NCI-H2081 treated with DMSO at 0.1 percent for 48 hours (cell line): ENCODE results near the gene DLGAP1.

Experiments
- DNase-seq: peaks from one replicate; lab custom pipeline; 2025; lab: John Stamatoyannopoulos, UW

The DLGAP1 gene

DNA sequence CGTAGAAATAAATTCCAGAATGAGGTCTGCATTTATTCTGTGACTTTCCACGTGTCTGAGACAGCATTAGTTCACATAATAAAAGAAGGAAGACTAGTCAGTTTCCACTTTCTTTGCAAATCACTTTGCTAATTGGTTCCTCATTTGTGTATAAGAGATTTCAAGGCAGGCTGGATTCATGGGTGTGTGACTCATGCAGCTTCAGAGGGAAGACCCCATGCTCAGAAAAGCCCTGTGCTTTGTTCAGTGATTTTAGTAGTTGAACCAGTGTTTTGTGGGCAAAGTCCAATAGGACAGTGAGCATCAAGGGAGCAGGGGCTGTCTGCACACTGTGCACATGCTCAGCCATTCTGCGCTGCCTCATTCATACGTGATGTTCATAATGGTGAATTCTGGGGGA lies 297.8 kb downstream of the DLGAP1 start:
- no peak for DNase-seq

GRCh38 chr18:4146797-4147196 lies 308.3 kb downstream of the DLGAP1 start:
- DNase-seq = no peak

DNA sequence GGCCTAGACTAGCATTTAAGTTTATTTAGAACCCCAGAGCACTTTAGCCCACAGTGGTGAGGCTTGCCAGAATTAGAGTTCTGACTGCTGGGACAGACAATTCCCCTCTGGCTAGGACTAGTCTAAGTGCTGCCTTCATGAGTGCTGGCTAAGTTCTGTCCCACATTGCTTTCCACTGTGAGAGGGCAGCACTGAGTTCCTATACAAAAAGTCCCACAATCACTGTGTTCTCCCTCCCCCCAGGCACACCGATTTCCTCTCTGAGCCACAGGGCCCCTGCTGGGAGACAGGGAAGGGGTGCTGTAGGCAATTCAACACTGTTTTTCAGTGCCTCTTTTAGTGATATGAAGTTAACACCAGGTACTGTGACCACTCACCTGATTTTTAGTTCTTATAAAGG lies 310.9 kb downstream of the DLGAP1 start:
- no peak for DNase-seq

DNA sequence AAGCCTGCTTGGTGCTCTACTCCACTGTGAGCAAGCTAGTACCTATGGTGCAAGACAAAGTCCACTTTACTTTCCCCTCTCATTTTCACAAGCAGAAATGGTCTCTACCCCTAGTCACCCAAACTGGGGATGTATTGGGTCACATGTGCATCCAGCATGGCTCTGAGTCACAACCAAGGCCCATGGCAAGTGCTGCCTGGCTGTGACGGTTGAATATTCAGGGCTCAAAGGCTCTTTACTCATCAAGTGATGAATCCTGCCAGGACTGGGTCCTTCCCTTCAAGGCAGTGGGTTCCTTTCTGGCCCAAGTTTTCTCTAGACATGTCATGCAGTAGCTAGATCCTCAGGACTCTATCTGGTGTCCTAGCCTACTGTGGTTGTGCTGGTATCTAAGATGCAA lies 311.5 kb downstream of the DLGAP1 start:
- DNase-seq = no peak

DNA sequence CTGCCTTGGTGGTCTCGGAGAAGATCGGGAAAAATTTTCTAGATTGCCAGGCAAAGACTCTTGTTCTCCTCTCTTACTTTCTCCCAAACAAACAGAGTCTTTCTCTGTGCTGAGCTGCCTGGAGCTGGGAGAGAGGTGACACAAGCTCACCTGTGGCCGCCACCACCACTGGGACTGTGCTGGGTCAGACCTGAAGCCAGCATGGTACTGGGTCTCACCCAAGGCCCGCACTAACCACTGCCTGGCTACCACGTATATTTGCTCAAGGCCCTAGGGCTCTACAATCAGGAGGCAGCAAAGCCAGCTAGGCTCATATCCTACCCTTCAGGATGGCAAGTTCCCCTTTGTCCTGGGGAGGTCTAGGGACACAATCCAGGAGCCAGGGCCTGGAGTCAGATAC lies 312.2 kb downstream of the DLGAP1 start:
- DNase-seq = no peak

- DNase-seq = no peak
Observed at GRCh38 chr18:4134700-4135099, 320.4 kb downstream of the DLGAP1 start.

DNA sequence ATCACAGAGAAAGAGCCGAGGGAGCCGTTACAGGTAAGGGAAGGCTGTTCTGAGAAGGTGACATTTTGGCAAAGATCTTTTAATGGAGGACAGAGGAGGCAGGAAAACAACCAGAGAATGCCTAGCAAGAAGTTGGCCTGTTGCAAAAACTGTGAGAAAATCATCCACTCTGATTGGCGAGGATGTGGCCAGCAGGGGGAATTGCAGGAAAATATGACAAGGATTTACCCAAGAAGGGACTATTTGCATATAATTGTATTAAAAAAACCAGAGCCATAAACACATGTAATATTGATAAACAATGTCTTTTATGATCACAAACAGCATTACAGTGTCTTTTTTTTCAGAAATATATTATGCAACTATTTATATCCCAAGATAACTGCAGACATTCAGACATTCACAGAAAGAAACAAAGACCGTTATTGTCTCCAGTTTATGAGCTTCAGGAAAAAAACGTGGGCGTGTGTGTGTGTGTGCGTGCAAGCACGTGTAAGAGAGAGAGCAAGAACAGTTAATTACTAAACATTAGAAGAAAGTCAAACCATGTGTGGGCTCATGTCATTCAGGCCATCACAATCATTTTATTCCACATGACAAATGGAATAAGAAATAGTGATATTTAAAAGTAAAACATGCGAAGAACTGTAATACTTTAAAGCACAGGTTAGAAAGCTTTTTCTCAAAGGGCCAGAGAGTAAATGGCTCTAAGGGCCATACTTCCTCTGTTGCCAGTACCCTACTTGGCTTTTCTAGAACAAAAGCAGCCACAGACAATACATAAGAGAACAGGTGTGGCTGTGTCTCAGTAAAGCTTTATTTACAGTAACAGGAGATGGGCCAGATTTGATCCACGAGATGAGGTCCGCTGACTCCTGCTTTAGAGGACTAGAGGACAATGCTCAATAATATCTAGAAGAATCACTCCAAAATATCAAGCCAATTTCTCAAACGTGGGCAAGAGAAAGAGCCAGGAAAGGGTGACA lies 324.1 kb downstream of the DLGAP1 start:
- DNase-seq = no peak

DNA sequence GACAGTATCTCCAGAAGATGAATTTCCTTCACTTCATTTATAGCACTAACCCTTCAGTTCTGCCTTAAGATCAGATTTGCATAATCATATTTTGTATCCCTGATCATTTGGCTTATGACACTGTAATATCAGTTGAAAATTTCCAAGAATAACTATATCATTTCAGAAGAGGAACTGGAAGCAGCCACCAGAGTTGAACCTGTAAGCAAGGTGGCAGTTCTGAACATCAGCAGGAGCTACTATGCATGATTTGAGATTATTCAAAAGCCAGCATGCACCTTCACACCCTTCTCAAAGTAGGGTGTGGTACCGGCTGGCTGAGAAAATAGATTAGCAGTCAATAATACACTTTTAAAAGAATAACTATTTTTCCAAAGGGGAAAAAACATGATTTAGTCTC lies 328.2 kb downstream of the DLGAP1 start:
- no peak for DNase-seq

- DNase-seq = no peak
Observed at GRCh38 chr18:4125627-4126230, 329.4 kb downstream of the DLGAP1 start.

DNA sequence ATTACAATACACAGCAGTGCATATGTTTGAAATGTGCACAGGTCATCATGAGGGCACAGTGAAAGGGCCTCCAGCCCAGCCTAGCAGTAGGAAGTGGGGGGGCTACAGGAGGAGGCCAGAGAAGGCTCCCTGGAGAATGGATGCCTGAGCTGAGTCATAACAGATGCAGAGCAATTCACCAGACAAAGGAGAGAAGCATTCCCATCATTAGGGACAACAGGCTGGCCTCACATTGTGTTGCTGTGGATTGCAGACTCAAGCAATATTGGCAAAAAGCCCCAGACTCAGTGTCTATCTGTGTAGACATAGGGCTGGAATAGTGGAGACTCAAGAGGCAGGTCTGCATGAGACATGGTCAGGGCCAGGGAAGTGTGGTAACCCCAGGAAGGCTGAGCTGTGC lies 329.9 kb downstream of the DLGAP1 start:
- DNase-seq = no peak

DNA sequence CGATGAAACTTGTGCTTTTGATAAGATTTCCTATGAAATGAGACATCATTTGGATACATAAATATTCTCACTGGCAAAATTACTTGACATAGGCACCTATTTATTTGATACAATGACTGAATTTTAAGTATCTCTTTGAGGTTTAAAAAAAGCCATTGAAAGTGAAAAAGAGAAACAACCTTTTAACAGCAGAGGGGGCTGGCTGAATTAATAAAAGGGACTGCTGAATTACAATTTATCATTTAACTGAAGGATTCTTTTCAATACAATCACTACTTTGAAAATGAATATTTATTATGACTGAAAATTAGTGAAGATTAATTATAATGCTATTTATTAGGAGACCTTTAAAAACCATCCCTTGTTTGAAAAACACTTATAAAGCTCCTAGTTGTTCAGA lies 335.3 kb downstream of the DLGAP1 start:
- DNase-seq = no peak

GRCh38 chr18:4119127-4119648 lies 335.9 kb downstream of the DLGAP1 start:
- DNase-seq = no peak

- DNase-seq = no peak
Observed at GRCh38 chr18:4108016-4108415, 347.1 kb downstream of the DLGAP1 start.

- DNase-seq = no peak
Observed at GRCh38 chr18:4107049-4107467, 348.0 kb downstream of the DLGAP1 start.

DNA sequence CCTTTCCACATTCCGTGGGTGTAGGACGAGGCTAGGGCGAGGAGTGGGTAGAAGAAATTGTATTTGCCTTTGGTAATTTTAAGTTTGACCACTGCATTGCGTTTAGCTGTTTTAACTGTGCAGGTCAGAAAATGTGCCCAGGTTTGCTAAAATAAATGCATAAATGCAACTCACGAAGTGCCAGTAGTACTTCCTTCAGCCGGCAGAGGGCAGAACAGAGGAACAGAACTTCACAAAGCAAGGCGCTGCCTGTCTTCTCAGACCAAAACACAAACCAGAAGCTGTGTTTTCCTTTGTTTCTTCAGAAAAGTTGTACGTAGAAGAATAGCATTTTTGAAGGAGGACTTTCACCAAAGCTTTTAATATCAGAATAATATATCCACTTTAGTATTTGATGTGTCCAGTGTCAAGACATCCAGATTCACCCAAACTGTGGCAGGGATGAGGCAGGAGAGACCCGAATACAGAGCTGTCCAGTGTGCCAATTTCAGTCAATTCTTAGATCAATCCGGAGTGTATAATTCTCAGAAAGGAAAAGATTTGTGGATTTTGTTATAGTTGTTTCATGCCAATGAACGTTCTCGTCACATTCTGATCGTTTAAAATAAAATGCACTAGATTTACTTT lies 348.6 kb downstream of the DLGAP1 start:
- no peak for DNase-seq

DNA sequence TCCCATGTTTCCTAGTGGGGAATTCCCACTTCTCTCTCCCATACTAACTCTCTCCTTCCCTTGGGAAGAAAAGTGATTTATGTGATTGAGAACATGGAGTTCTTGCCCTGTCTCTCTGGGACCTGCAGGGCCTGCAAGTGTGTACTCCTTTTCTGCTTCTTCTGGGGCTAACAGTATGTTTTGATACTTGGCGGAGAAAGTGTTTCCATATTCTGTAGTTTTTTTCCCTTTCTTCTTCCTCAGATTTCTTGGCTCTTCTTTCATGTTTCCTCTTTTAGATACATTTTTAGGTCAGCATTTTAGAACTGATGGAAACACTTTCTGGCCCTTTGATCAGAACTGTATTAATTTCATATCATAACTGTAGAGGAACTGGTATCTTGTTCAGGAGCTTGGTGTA lies 352.2 kb downstream of the DLGAP1 start:
- DNase-seq = no peak

DNA sequence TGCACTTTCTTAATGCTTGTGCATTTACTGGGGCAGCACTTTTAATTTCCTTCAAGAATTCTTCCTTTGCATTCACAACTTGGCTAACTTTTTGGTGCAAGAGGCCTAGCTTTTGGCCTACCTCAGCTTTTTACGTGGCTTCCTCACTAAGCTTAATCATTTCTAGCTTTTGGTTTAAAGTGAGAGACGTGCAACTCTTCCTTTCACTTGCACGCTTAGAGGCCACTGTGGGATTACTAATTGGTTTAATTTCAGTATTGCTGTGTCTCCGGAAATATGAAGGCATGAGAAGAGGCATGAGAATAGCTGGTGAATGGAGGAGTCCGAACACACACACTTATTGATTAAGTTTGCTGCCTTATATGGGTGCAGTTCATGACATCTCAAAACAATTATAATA lies 354.1 kb downstream of the DLGAP1 start:
- no peak for DNase-seq

DNA sequence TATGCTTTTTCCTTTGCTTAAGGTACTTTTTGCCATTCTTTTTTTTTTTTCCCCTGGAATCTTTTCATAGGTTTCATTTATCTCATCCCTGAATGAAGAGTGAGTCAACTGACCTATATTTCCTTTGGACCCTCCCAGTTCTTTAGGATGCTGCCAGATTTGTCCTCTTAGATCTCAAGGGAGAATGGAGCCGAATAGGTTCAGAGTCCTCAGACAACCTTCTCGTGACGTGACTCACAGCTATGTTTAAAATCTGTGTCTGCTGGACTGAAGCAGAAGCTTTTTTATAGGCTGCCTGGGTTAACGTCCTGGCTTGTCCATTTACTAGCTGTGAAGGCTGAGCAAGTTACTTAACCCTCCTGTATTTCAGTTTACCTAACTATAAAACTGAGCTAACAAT lies 358.6 kb downstream of the DLGAP1 start:
- no peak for DNase-seq

- no peak for DNase-seq
Observed at GRCh38 chr18:4093676-4094075, 361.4 kb downstream of the DLGAP1 start.

- DNase-seq = no peak
Observed at GRCh38 chr18:4084382-4084900, 370.7 kb downstream of the DLGAP1 start.

- DNase-seq = no peak
Observed at GRCh38 chr18:4078246-4078645, 376.9 kb downstream of the DLGAP1 start.

- no peak for DNase-seq
Observed at GRCh38 chr18:4077721-4078120, 377.4 kb downstream of the DLGAP1 start.

- DNase-seq = no peak
Observed at GRCh38 chr18:4077204-4077603, 377.9 kb downstream of the DLGAP1 start.
